OCI-LY1 (cell line): ENCODE data around the gene TRANK1.
A peak's percentile ranks its signal among the peaks of the same experiment; 100 is the strongest.
"Not testable (repeated sequence)": the region's sequence is repeated elsewhere in the genome, so short reads cannot be mapped to it uniquely, and the experiment has no call there.

Experiments used
- H2AFZ ChIP-seq: fragments of 200-600 bp; sonication (generic), shearing (Covaris generic); 2 replicates; pipeline ENCODE4 v1.6.0; 2014; ENCODE audit warnings: antibody characterized with exemption, mild to moderate bottlenecking, low read length
- H3F3A ChIP-seq: fragments of 200-600 bp; sonication (generic), shearing (Covaris generic); 2 replicates; pipeline ENCODE4 v1.6.0; 2014; ENCODE audit warnings: mild to moderate bottlenecking, antibody characterized with exemption, low read length, moderate library complexity; ENCODE audit not compliant: insufficient read depth
- H3K27ac ChIP-seq: fragments of 200-600 bp; sonication (generic); 2 replicates; pipeline ENCODE4 v1.5.1; 2014; ENCODE audit warnings: low read length, mixed run types, mild to moderate bottlenecking, low read depth; ENCODE audit not compliant: poor library complexity, severe bottlenecking
- H3K27me3 ChIP-seq: fragments of 200-600 bp; sonication (generic); 2 replicates; pipeline ENCODE4 v1.6.0; 2014; ENCODE audit warnings: antibody characterized with exemption, mild to moderate bottlenecking, low read length, moderate library complexity; ENCODE audit not compliant: insufficient read depth
- H3K36me3 ChIP-seq: fragments of 200-600 bp; sonication (generic); 2 replicates; pipeline ENCODE4 v1.6.1; 2014; ENCODE audit warnings: mild to moderate bottlenecking, antibody characterized with exemption, low read length, moderate library complexity, mixed read lengths; ENCODE audit not compliant: insufficient read depth
- H3K4me1 ChIP-seq: fragments of 200-600 bp; sonication (generic); 2 replicates; pipeline ENCODE4 v1.5.1; 2014; ENCODE audit warnings: mild to moderate bottlenecking, low read length, moderate library complexity; ENCODE audit not compliant: insufficient read depth, severe bottlenecking
- H3K4me2 ChIP-seq: fragments of 200-600 bp; sonication (generic), shearing (Covaris generic); 2 replicates; pipeline ENCODE4 v1.6.1; 2014; ENCODE audit warnings: low read length
- H3K4me3 ChIP-seq: fragments of 200-600 bp; sonication (generic); 2 replicates; pipeline ENCODE4 v1.5.1; 2014; ENCODE audit warnings: low read length, low read depth, mild to moderate bottlenecking, mixed read lengths; ENCODE audit not compliant: poor library complexity, severe bottlenecking
- H3K79me2 ChIP-seq: fragments of 200-600 bp; shearing (Covaris generic); 2 replicates; pipeline ENCODE4 v1.6.1; 2016; ENCODE audit warnings: mixed run types, low read length, mixed read lengths; ENCODE audit not compliant: insufficient read depth
- H3K9ac ChIP-seq: fragments of 200-600 bp; sonication (generic), shearing (Covaris generic); 2 replicates; pipeline ENCODE4 v1.6.1; 2014; ENCODE audit warnings: mild to moderate bottlenecking, low read length, mixed read lengths
- H3K9me2 ChIP-seq: fragments of 200-600 bp; sonication (generic), shearing (Covaris generic); 2 replicates; pipeline ENCODE4 v1.6.1; 2014; ENCODE audit warnings: low read depth, mild to moderate bottlenecking, low read length, mixed read lengths
- H3K9me3 ChIP-seq: fragments of 200-600 bp; shearing (Covaris generic); 2 replicates; pipeline ENCODE4 v1.6.1; 2014; ENCODE audit warnings: low read length, mixed read lengths
- H4K20me1 ChIP-seq: fragments of 200-600 bp; sonication (generic), shearing (Covaris generic); 2 replicates; pipeline ENCODE4 v1.6.0; 2016; ENCODE audit warnings: mild to moderate bottlenecking, low read length; ENCODE audit not compliant: insufficient read depth
- CTCF ChIP-seq: fragments of 200-600 bp; sonication (generic), shearing (Covaris generic); IDR thresholded peaks from 2 replicates; pipeline ENCODE4 v1.5.1; 2017; ENCODE audit warnings: mild to moderate bottlenecking, antibody characterized with exemption, low read length, moderate library complexity, mixed read lengths
- EZH2 ChIP-seq: fragments of 200-600 bp; sonication (generic), shearing (Covaris generic); IDR thresholded peaks from 2 replicates; pipeline ENCODE4 v1.8.0; 2017; ENCODE audit warnings: borderline replicate concordance, mixed run types, mild to moderate bottlenecking, antibody characterized with exemption, low read length, moderate library complexity, mixed read lengths

TRANK1 gene

GRCh38 chr3:36933540-36934296 is 11.1 kb downstream of the TRANK1 start:
- H3K4me2 ChIP-seq, result no peak overlapping the region
- H3K9me3 ChIP-seq, result no peaks in the 10 kb centered on the region
- H3K9me2 ChIP-seq, result no peaks in the 10 kb centered on the region
- no peak overlapping the region for H3K4me3 ChIP-seq
- no peak overlapping the region for H3K9ac ChIP-seq
- TF ChIP-seq EZH2 (no peak), CTCF (no peak)
- no peaks in the 10 kb centered on the region for H4K20me1 ChIP-seq
- H3K27me3 ChIP-seq, result no peaks in the 10 kb centered on the region
- peak overlapping the region; percentile 66 for H3K27ac ChIP-seq
- H3F3A ChIP-seq, result no peaks in the 10 kb centered on the region
- H2AFZ ChIP-seq, result no peak overlapping the region
- H3K36me3 ChIP-seq, result no peaks in the 10 kb centered on the region
- no peaks in the 10 kb centered on the region for H3K79me2 ChIP-seq
- H3K4me1 ChIP-seq, result peaks cover 17% of the 10 kb centered on the region

GRCh38 chr3:36931424-36931823 is 13.4 kb downstream of the TRANK1 start:
- not testable (repeated sequence) for H3K4me3 ChIP-seq, H3K9ac ChIP-seq, H3K27me3 ChIP-seq, H3F3A ChIP-seq, H3K9me3 ChIP-seq, H4K20me1 ChIP-seq, H2AFZ ChIP-seq, H3K79me2 ChIP-seq, H3K36me3 ChIP-seq, H3K9me2 ChIP-seq, H3K4me2 ChIP-seq
- H3K27ac ChIP-seq, result peak overlapping the region; percentile 57
- peaks cover 34% of the 10 kb centered on the region for H3K4me1 ChIP-seq

DNA sequence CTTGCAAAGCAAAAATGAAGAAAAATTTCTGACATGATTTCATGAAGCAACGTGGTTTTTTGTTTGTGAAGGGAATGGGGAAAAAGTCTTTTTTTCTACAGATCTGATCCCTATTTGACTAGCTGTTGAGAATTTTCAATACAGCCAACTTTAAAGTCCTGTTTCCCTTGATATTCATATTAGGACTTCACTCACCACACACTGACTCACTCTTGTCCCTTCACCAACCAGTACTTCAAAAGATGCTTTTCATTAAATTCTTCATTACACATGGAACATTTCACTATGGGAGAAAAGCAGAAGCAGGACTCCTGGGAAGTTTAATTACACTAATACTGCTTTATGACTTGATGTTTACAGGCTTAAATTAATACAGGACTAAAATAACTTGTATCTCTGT is 16.6 kb downstream of the TRANK1 start:
- H3K9me2 ChIP-seq, result no peaks in the 10 kb centered on the region
- no peak overlapping the region for H3K4me3 ChIP-seq
- H3K27me3 ChIP-seq, result no peaks in the 10 kb centered on the region
- peak overlapping the region; percentile 94 for H3K27ac ChIP-seq
- no peaks in the 10 kb centered on the region for H3F3A ChIP-seq
- no peaks in the 10 kb centered on the region for H3K36me3 ChIP-seq
- no peak overlapping the region for H3K4me2 ChIP-seq
- peaks cover 6% of the 10 kb centered on the region; the same call in 1 of the 2 replicates for H3K79me2 ChIP-seq
- no peak overlapping the region for H2AFZ ChIP-seq
- no peaks in the 10 kb centered on the region for H3K9me3 ChIP-seq
- H3K9ac ChIP-seq, result no peak overlapping the region
- H3K4me1 ChIP-seq, result peaks cover 66% of the 10 kb centered on the region
- TF ChIP-seq EZH2 (no peak), CTCF (no peak)
- H4K20me1 ChIP-seq, result no peaks in the 10 kb centered on the region
